ENCODE data around the gene GSE1.

GRCh38 chr16:85633888-85634287 lies 20.8 kb downstream of the GSE1 start:
- TF ChIP-seq POLR2AphosphoS5 (IDR thresholded peaks at IDR 0.05): no peak
- no peak for TF ChIP-seq CTCF (IDR thresholded peaks at IDR 0.05)
- TF ChIP-seq POLR2A (IDR thresholded peaks at IDR 0.05): no peak
- no peak for TF ChIP-seq EP300 (IDR thresholded peaks at IDR 0.05)
